HFFc6 (cell line): ENCODE measurements around the gene SLC25A42. TPM values are rescaled to one million over a fixed set of nuclear protein-coding genes. Genes with fewer than 3 reads are reported as not detected.

Experiments
- DNase-seq: peaks from one replicate; pipeline ENCODE4 v3.0.0-alpha.2; 2018
- H3K27ac Mint-ChIP-seq: 2 replicates; pipeline ENCODE4 v1.8.0; 2020; ENCODE audit warnings: mild to moderate bottlenecking, mixed read lengths
- H3K27me3 Mint-ChIP-seq: 2 replicates; pipeline ENCODE4 v1.8.0; 2021; ENCODE audit warnings: mild to moderate bottlenecking, moderate library complexity, mixed read lengths; ENCODE audit not compliant: insufficient read depth
- H3K36me3 Mint-ChIP-seq: 2 replicates; pipeline ENCODE4 v1.8.0; 2021; ENCODE audit warnings: low read depth, mixed read lengths
- H3K4me1 Mint-ChIP-seq: 2 replicates; pipeline ENCODE4 v1.8.0; 2020; ENCODE audit warnings: low read depth, mixed read lengths
- H3K4me3 Mint-ChIP-seq: 2 replicates; pipeline ENCODE4 v1.8.0; 2020; ENCODE audit warnings: mild to moderate bottlenecking, moderate library complexity, mixed read lengths
- H3K9me3 Mint-ChIP-seq: 2 replicates; pipeline ENCODE4 v1.8.0; 2020; ENCODE audit warnings: mild to moderate bottlenecking, mixed read lengths
- total RNA-seq, 6 experiments: library from RNA; stranded (reverse); fragmentation: NEBNext Ultra II Directional; extraction: Animal tissue kit (Norgen Biotek cat#: 25700); gene quantifications; 2 replicates in 1 of 6; 3 replicates in 5 of 6; pipeline ENCODE4 v1.2.3, GENCODE V29; 2021
- TF ChIP-seq, protein P1 (sequence below): fragments of 200-600 bp; sonication (generic); IDR thresholded peaks from 2 replicates; pipeline ENCODE4 v1.5.0; 2021; ENCODE audit warnings: antibody characterized with exemption, mild to moderate bottlenecking

Gene SLC25A42
- total RNA-seq, 6 experiments from 2014 or later, result 8.7 to 11.7 (median 9.9) TPM

DNA sequence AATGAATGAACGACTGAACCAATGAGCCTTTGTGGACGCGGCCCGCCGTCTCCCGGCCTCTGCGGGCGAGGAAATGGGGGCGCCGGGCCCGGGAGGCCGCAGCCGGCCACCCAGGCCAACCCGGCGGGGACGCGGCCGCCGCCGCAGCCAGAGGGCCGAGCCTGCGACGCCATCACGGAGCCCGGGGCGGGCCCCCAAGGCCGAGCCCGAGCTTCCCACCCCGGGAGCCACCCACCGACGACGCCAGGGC lies 30.7 kb upstream of the SLC25A42 start:
- no peak for DNase-seq
- peaks cover 37% of the 10 kb centered on the region for H3K36me3 Mint-ChIP-seq
- H3K27ac Mint-ChIP-seq, result peak overlapping the region; percentile 91
- peaks cover 26% of the 10 kb centered on the region for H3K4me1 Mint-ChIP-seq
- H3K27me3 Mint-ChIP-seq, result no peaks in the 10 kb centered on the region; the same call in 1 of the 2 replicates
- no peaks in the 10 kb centered on the region for H3K9me3 Mint-ChIP-seq
- H3K4me3 Mint-ChIP-seq, result peak overlapping the region; percentile 94
- TF ChIP-seq, protein P1, sequence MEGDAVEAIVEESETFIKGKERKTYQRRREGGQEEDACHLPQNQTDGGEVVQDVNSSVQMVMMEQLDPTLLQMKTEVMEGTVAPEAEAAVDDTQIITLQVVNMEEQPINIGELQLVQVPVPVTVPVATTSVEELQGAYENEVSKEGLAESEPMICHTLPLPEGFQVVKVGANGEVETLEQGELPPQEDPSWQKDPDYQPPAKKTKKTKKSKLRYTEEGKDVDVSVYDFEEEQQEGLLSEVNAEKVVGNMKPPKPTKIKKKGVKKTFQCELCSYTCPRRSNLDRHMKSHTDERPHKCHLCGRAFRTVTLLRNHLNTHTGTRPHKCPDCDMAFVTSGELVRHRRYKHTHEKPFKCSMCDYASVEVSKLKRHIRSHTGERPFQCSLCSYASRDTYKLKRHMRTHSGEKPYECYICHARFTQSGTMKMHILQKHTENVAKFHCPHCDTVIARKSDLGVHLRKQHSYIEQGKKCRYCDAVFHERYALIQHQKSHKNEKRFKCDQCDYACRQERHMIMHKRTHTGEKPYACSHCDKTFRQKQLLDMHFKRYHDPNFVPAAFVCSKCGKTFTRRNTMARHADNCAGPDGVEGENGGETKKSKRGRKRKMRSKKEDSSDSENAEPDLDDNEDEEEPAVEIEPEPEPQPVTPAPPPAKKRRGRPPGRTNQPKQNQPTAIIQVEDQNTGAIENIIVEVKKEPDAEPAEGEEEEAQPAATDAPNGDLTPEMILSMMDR, result no peak

DNA sequence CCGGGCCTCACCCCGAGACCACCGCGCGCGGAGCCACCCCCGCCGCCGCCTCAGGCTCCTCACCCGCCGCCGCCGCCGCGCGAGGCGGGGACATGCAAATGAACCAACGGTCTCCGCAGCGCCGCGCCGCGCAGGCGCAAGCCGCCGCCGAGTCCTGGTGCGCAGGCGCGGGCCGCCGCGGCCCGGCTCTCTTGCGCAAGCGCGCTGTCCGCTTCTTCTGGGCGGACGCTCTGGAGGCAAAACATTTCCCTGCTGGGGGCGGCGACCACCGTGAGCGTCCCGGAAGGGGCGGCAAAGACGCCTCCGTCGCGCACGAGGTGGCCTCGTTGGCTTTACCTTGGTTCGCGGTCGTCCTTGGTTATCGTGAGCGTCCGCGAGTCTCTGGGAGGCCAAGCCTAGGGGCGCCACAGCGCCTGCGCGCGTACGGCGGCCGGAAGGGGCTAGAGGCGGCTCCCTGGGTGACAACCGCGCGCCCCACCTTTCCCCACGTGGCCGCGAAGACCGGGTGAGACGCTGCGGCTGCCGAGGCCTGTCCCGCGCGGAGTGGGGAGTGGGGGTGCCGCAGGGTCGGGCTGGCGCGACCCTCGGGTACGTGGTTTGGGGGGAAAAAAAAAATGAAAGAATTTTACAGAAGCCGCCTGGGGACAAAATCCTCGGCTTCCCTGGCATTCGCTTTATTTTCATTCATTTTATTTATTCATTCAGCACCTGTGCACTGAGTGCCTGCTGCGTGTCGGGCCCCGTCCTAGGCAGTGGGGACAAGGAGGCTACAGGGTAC lies 30.2 kb upstream of the SLC25A42 start, which contains the start of the genes ARMC6 and SUGP2:
Gene ARMC6, plus strand, starts transcription at position 178 of the 778 bp plus-strand sequence. CDS start 607 bp downstream, outside the sequence.
Gene SUGP2, minus strand, starts transcription at position 92 of the 778 bp plus-strand sequence. CDS start 2,446 bp downstream, outside the sequence.
- Mint-ChIP-seq H3K27ac (peak within 1 kb of the TSS; percentile 91), H3K9me3 (no peaks in the 10 kb centered on the region), H3K36me3 (peaks cover 33% of the 10 kb centered on the region; the same call in 1 of the 2 replicates), H3K27me3 (no peaks in the 10 kb centered on the region; the same call in 1 of the 2 replicates), H3K4me3 (peak within 1 kb of the TSS; percentile 95), H3K4me1 (peaks cover 26% of the 10 kb centered on the region)
- DNase-seq, result peak; percentile 75
- TF ChIP-seq, protein P1, result peak; percentile 41

DNA sequence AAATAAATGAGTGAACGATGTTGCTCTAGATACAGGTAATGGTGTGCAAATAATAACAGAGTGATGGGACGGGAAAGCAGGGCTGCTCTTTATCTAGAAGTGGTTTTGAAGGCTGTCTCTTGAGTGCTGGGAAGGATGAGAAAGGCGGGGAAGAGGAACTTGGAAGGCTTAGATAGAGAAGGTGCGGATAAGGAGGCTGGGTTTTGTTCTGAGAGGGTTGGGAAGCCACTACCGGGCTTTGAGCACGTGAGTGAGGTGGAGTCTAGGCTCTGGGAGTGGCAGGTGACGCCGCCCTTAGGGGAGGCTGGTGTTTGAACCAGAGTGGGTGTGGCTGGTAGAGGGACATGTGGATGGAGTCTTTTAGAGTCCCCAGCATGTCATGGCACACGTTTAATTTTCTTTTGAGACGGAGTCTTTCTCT lies 29.6 kb upstream of the SLC25A42 start:
- peak overlapping the region; percentile 95 for H3K4me3 Mint-ChIP-seq
- H3K4me1 Mint-ChIP-seq, result peaks cover 26% of the 10 kb centered on the region
- H3K9me3 Mint-ChIP-seq, result no peaks in the 10 kb centered on the region
- H3K27ac Mint-ChIP-seq, result peak overlapping the region; percentile 86
- H3K36me3 Mint-ChIP-seq, result peaks cover 37% of the 10 kb centered on the region; the same call in 1 of the 2 replicates
- DNase-seq, result peak; percentile 75
- TF ChIP-seq, protein P1, result no peak
- H3K27me3 Mint-ChIP-seq, result no peaks in the 10 kb centered on the region; the same call in 1 of the 2 replicates

DNA sequence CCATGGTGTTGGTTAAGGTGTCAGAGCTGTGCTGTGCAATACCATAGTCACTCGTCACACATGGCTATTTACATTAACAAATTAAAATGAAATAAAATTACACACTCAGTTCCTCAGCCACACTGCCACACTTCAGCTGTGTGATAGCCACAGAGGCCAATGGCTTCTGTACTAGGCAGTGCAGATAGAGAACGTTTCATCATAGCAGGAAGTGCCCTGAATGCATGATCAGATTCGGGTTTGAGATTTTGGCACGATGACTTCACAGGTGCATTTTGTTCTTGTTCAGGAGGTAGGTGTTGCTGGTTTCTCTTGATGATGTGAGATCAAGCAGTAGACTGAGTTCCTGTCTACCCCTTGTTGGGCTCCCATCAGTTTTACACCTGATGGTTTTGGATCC lies 23.9 kb upstream of the SLC25A42 start:
- H3K36me3 Mint-ChIP-seq, result peaks cover 33% of the 10 kb centered on the region; the same call in 1 of the 2 replicates
- H3K4me1 Mint-ChIP-seq, result peaks cover 21% of the 10 kb centered on the region
- H3K27ac Mint-ChIP-seq, result no peak overlapping the region
- DNase-seq, result no peak
- TF ChIP-seq, protein P1, result no peak
- H3K9me3 Mint-ChIP-seq, result no peaks in the 10 kb centered on the region
- H3K4me3 Mint-ChIP-seq, result no peak overlapping the region
- H3K27me3 Mint-ChIP-seq, result no peaks in the 10 kb centered on the region

DNA sequence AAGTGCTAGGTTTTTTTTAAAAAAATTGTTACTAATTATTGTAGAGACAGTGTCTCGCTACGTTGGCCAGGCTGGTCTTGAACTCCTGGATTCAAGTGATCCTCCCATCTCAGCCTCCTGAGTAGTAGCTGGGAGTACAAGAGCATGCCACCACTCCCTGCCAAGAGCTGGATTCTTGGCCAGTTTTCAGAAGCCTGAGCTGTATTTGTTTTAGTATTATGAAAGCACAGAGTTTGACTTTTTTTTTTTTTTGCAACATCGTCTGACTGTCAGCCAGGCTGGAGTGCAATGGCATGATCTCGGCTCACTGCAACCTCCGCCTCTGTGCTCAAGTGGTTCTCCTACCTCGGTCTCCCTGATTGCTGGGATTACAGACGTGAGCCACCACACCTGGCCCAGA lies 23.4 kb upstream of the SLC25A42 start:
- peak overlapping the region; percentile 47 for H3K27ac Mint-ChIP-seq
- H3K27me3 Mint-ChIP-seq, result no peaks in the 10 kb centered on the region
- peaks cover 18% of the 10 kb centered on the region for H3K4me1 Mint-ChIP-seq
- H3K9me3 Mint-ChIP-seq, result no peaks in the 10 kb centered on the region
- H3K36me3 Mint-ChIP-seq, result peaks cover 33% of the 10 kb centered on the region; the same call in 1 of the 2 replicates
- peak; percentile 55 for DNase-seq
- H3K4me3 Mint-ChIP-seq, result no peak overlapping the region
- TF ChIP-seq, protein P1, result no peak
